GM19239 (cell line): Measurements from ENCODE around the gene ZNF438.

Experiments used
- DNase-seq: peaks from one replicate; pipeline ENCODE4 v3.0.0; 2011; ENCODE audit warnings: low spot score; ENCODE audit not compliant: insufficient read length
- FAIRE-seq: peaks from 2 replicates; lab custom pipeline; 2011; peaks lifted over from hg19 to GRCh38; lab: Jason Lieb, UNC

Gene ZNF438

GRCh38 chr10:30862486-30862885, 169.2 kb downstream of the ZNF438 start:
- no peak for DNase-seq
- FAIRE-seq: no peak

- no peak for FAIRE-seq
- no peak for DNase-seq
Observed at GRCh38 chr10:30861976-30862375, 169.7 kb downstream of the ZNF438 start.

DNA sequence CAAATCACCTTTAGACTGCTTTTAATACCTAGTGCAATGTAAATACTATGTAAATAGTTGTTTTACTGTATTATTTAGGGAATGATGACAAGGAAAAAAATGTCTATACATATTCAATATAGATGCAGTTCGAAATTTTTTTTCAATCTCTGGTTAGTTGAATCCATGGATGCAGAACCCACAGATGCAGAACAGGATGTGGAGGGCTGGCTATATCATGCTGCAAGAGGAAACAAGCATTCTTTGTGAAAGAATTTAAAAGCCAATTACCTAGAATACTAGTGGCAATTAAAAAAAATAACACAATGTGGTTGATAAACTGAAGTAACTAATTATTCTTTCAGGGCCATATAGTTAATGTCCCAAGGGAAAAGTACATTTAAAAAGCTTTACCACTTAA, 170.4 kb downstream of the ZNF438 start:
- no peak for DNase-seq
- FAIRE-seq: no peak

DNA sequence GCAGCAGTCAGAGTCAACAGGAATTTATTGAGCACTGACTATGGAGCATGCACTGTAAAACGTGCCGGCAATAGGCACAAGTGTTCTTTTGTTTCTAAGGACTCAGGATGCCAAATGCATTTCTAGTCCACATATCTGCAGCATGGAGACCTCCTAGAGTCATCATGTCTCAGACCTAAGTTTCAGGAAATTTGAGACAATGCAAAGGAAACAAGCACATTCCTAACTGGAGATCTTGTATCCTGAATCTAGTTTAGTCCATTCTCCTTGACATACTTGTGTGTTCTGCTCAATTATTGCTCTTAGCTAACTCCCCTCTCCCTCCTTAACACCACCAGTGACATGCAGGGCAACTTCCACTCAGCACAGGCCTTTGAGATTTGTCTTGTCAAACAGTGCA, 173.2 kb downstream of the ZNF438 start:
- no peak for FAIRE-seq
- DNase-seq: no peak

GRCh38 chr10:30857803-30858202, 173.9 kb downstream of the ZNF438 start:
- no peak for FAIRE-seq
- no peak for DNase-seq

GRCh38 chr10:30855131-30855530, 176.5 kb downstream of the ZNF438 start:
- DNase-seq (no peak), FAIRE-seq (no peak)

- no peak for FAIRE-seq
Observed at GRCh38 chr10:30854656-30855055, 177.0 kb downstream of the ZNF438 start.

DNA sequence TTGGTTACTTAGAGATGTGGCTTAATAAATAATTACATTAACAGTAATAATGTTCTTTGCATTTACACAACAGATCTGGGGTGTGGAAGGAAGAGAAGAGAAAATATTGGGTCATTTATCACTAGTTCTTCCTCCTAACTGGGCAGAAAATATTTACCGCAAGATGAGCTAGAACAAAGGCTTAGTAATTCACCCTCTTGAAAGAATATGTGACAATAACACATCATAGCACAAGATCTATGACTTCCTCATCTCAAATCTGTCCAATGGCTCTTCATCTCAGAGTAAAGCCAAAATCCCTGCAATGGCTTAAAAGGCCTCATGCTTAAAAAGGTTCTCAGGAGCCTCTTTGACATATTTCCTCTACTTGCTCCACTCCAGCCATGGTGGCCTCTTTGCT, 178.6 kb downstream of the ZNF438 start:
- DNase-seq (no peak), FAIRE-seq (no peak)

More at GRCh38 chr10:30854656-30855055, 177.0 kb downstream of the ZNF438 start:
- no peak for DNase-seq

- DNase-seq: no peak
- no peak for FAIRE-seq
Observed at GRCh38 chr10:30850776-30851175, 180.9 kb downstream of the ZNF438 start.

- no peak for DNase-seq
- no peak for FAIRE-seq
Observed at GRCh38 chr10:30849231-30850035, 182.2 kb downstream of the ZNF438 start.

GRCh38 chr10:30848396-30849032, 183.2 kb downstream of the ZNF438 start:
- no peak for DNase-seq
- FAIRE-seq: no peak

DNA sequence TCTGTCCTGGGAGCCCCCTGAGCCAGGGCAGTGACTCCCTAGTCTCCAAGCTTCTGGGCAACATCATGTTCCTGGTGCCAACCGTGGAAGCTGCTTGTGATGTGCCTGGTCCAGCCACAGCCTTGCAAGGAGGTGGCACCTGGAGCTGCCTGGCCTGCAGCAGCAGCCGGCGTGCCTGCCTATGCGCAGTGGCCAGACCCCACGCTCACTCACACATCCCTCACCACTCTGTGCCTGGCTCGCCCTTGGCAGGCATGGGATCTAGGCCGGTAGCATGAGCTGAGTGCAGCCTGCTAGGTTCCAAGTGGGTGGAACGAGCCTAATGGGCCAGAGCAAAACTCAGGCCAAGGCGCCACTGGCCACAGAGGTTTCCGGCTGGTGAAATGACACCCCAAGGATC, 184.0 kb downstream of the ZNF438 start:
- FAIRE-seq (no peak), DNase-seq (no peak)

- DNase-seq: no peak
- FAIRE-seq: no peak
Observed at GRCh38 chr10:30847199-30847598, 184.5 kb downstream of the ZNF438 start.

DNA sequence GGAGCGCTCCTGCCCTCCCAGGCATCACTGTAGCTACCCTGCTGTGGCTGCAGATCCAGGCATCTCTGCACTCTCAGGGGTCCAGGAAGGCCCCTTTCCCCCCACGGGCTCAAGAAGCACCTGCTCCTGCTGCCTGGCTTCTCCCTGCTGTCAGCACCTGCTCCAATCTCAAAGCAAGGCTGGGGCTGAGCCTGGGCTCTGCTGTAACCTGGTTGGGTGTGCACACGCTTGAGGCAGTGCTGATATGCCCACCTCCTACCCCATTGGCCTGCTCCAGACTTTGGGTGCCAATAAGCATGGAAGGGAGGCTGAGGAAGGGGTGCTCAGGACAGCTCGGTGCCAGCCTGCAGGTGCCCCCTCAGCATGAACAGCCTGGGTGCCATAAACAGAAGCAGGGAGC, 185.0 kb downstream of the ZNF438 start:
- no peak for DNase-seq
- FAIRE-seq: no peak

- no peak for FAIRE-seq
- DNase-seq: no peak
Observed at GRCh38 chr10:30842894-30843293, 188.8 kb downstream of the ZNF438 start.

- no peak for DNase-seq
- no peak for FAIRE-seq
Observed at GRCh38 chr10:30842185-30842584, 189.5 kb downstream of the ZNF438 start.

DNA sequence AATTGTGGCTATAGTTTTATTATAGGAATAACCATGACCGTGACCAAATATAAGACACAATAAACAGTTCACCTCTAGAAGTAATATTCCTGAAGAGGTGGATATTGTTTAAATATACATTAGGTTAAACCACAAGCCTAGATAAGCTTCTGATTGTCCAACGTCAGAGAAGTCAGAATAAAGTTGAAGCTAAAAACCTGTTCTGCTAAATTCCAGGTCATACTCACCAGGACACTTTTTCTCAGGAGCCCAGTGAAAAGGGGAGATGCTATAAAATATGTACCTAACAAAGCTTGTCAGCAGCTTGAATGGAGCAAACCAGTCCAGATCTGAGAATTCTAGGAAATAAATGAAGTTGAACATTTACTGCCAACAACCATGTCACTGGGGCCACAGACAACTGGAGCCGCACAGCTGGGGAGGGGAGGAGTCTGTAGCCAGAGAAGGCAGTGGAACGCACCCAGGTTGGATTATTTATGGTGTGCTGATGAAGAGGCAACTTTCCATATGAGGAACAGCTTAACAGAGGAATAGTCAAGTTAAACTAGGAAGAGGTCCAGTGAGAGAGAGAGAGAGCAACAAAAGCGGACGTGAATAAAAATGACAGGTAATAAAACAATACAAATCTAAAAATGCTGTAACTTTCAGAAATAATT, 191.1 kb downstream of the ZNF438 start:
- DNase-seq (no peak), FAIRE-seq (no peak)

- DNase-seq (no peak), FAIRE-seq (no peak)
Observed at GRCh38 chr10:30839652-30840051, 192.0 kb downstream of the ZNF438 start.

DNA sequence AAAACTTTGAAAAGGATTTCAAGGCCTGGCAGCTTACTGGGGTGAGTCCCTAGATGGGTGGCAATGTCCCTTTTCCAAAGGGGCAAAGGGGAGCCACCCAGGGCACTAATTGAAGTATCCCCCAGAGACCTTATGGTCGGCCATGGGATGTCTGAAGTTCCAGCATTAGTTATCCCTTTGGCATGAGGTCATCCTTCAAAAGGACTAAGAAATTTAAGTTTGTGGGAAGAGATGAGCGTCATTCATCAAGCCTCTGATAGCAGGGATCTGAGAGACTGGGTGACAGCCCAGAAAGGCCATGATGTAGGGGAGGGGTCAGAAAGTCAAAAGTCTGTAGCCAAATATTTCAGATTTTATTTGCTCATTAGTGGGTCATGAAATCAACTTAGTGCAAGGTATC, 195.3 kb downstream of the ZNF438 start:
- DNase-seq: no peak
- no peak for FAIRE-seq

DNA sequence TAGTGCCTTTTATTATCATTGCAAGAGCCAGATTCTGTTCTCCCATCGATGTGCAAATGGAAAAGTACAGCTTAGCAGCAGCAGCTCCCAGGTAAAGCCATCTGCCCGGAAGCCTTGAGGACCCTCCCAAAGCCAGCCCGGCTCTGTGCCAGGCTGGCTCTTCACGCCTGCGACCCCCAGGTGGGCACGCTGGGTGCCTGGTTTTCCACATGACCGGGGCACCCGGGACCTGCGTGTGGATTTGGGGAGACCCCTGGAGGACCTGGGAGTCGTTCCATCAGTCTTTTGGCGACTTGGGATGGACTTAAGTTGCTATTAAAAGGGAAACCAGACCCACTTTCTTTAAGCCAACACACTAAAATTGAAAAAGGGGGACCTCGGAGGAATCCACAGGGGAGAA, 196.5 kb downstream of the ZNF438 start:
- DNase-seq (no peak), FAIRE-seq (no peak)

DNA sequence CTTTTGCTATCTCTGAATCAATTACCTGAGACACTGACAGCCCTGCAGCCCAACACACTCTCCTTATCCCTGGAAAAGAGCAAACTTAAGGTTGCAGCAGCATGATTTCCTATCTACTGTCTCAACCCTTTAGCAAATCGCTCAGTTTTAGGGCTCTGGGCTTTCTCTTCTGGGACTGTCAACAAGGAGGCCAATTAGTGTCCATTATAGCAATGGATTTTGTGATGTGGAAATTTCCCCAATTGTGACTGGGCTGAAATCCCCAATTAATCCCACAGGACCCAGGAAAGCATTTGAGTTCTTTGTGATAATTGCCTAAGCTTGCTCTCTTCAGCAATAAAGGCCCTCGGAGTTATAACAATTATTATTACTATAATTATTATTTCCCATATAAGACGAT, 197.0 kb downstream of the ZNF438 start:
- FAIRE-seq: no peak
- DNase-seq: no peak
